HT-29 (cell line): ENCODE results near the gene ZSCAN31. TPM values are rescaled to one million over a fixed set of nuclear protein-coding genes. Genes with fewer than 3 reads are reported as not detected.

Experiments used
- DNase-seq: peaks from one replicate; pipeline ENCODE4 v3.0.0-alpha.2; 2015; ENCODE audit warnings: low spot score
- total RNA-seq: library from RNA; depleted of rRNA; stranded (reverse); fragments of >200 nt; shearing (Covaris generic); gene quantifications from 2 replicates; pipeline ENCODE4 v1.2.3, GENCODE V29; 2014

ZSCAN31 gene
- total RNA-seq, 1 experiment from 2014 or later, result 3.1 TPM

- DNase-seq, result no peak
These were observed 18.2 kb upstream of the ZSCAN31 start for GRCh38 chr6:28353981-28354676.

GRCh38 chr6:28353356-28353755, 17.4 kb upstream of the ZSCAN31 start:
- DNase-seq, result no peak

- DNase-seq, result no peak
These were observed 15.6 kb upstream of the ZSCAN31 start for GRCh38 chr6:28351493-28351925.

GRCh38 chr6:28351087-28351486, 15.1 kb upstream of the ZSCAN31 start:
- DNase-seq, result no peak

GRCh38 chr6:28349892-28350737, 14.2 kb upstream of the ZSCAN31 start, which contains the start of gene ZKSCAN3:
Gene ZKSCAN3, plus strand, starts transcription at chr6:28349947. Its CDS starts 9,640 bp downstream, at chr6:28359587.
- peak; percentile 77 for DNase-seq

GRCh38 chr6:28349344-28349891, 13.5 kb upstream of the ZSCAN31 start:
- DNase-seq, result no peak

- no peak for DNase-seq
These were observed 11.2 kb upstream of the ZSCAN31 start for GRCh38 chr6:28347119-28347518.

GRCh38 chr6:28345201-28345600, 9.3 kb upstream of the ZSCAN31 start:
- no peak for DNase-seq

- no peak for DNase-seq
These were observed 8.1 kb upstream of the ZSCAN31 start for GRCh38 chr6:28343898-28344677.

GRCh38 chr6:28340310-28341095, 4.6 kb upstream of the ZSCAN31 start:
- no peak for DNase-seq

- DNase-seq, result no peak
These were observed 1.2 kb upstream of the ZSCAN31 start for GRCh38 chr6:28337121-28337520.

GRCh38 chr6:28336284-28337120, 554 bp upstream of the ZSCAN31 start:
- peak; percentile 76 for DNase-seq

- DNase-seq, result peak; percentile 96
These were observed 846 bp downstream of the ZSCAN31 start for GRCh38 chr6:28335040-28335563.

- no peak for DNase-seq
These were observed 1.5 kb downstream of the ZSCAN31 start for GRCh38 chr6:28334286-28335039.

GRCh38 chr6:28333599-28334018, 2.3 kb downstream of the ZSCAN31 start:
- DNase-seq, result no peak

- no peak for DNase-seq
These were observed 2.9 kb downstream of the ZSCAN31 start for GRCh38 chr6:28333047-28333446.

GRCh38 chr6:28330041-28330440, 5.9 kb downstream of the ZSCAN31 start:
- no peak for DNase-seq

- DNase-seq, result no peak
These were observed 9.5 kb downstream of the ZSCAN31 start for GRCh38 chr6:28326371-28326948.
